ENCODE results near the gene REEP1. TPM values are rescaled to one million over a fixed set of nuclear protein-coding genes. Genes with fewer than 3 reads are reported as not detected.

Gene REEP1
- polyA plus RNA-seq (2012; ENCODE audit: insufficient read depth, insufficient read length) = 6.6 TPM

DNA sequence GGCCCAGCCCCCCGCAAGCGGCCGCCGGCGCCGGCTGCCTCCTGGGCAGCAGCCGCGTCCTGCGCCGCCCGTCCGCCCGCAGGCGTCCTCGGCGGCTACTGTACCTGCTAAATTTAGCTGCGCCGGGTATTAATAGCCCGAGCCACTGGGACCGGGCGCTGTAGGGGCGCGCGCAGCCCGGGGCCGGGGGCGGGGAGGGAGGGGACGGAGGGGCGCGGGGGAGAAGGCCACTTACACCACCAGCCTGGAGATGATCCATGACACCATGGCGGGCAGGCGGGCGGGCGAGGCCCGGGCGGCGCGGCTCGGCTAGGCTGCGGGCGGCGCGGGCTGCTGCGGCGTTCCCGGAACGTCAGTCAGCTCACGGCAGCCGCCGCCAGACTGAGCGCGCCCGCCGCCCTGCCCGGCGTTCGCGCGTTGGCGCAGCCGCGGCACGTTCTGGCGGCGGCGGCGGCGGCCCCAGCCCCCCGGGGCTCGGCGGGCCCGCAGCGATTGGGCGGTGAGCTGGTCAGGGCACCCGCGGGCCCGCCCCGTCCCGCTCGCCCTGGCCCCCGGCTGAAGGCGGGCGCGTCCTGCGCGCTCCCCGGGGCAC lies at the start of gene REEP1:
REEP1 (minus strand) TSS at position 383 of the 592 bp plus-strand sequence; CDS start at position 267, 116 bp downstream.
- H3K4me3 ChIP-seq (ENCODE audit: low read length) = peak within 1 kb of the TSS; percentile 4
- DNase-seq (ENCODE audit: low read depth, low spot score) = no peak

DNA sequence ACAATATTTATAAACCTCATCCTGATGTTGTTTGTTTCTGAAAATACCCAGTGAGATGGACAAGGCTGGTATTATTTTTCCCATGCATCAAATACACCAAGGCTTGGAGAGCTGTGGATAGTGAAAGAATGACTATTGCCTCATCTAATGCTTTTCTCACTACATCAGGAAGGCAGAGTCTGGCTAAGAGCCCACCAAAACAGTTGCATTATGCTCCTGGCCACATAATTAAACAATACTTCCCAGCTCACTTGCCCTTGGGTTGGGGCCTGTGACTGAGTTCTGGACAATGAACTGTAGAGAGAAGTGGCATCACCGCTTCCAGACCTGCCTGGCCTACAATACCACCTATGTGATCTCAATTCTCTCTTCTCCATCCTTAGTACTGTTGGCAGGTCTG lies 46.4 kb upstream of the REEP1 start:
- no peak overlapping the region for H3K4me3 ChIP-seq (ENCODE audit: low read length)
- DNase-seq (ENCODE audit: low read depth, low spot score) = no peak

DNA sequence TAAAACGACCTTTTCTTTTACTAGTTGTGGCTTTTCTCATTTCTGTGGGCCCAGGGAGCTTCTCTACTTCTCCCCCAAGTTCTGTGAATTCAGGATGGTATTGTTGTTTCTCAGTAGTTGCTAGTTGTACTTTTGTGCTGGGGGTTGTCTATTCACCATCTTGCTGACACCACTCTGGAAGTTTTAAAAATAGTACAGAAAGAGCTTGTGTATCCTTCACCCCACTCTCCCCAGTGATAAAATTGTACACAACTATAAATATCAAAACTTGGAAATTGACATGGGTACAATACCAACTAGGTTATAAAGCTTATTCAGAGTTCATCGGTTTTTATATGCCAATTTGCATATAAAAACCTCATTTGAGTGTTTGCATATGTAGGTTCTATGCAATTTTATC lies 45.3 kb upstream of the REEP1 start:
- H3K4me3 ChIP-seq (ENCODE audit: low read length) = no peak overlapping the region
- no peak for DNase-seq (ENCODE audit: low read depth, low spot score)

DNA sequence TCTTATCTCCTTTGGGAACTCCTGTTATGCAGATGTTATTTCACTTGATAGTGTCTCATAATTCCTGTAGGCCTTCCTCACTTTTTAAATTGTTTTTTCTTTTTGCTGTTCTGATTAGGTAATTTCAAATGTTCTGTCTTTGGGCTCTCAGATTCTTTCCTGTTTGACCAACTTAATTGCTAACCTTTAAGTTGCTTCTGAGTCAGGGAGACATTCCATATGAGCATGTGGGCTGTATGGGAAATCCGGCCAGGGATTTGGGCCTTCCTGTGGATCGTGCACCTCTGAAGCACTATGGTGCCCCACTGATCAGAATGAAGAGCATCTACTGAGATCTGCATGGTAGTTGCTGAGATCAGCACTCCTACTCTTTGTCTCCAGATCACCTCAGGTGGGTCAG lies 44.7 kb upstream of the REEP1 start:
- DNase-seq (ENCODE audit: low read depth, low spot score) = no peak
- no peak overlapping the region for H3K4me3 ChIP-seq (ENCODE audit: low read length)

GRCh38 chr2:86378469-86378868 lies 41.0 kb upstream of the REEP1 start:
- no peak overlapping the region for H3K4me3 ChIP-seq (ENCODE audit: low read length)
- DNase-seq (ENCODE audit: low read depth, low spot score) = no peak

GRCh38 chr2:86375623-86376022 lies 38.2 kb upstream of the REEP1 start:
- no peak for DNase-seq (ENCODE audit: low read depth, low spot score)
- H3K4me3 ChIP-seq (ENCODE audit: low read length) = no peak overlapping the region

- no peak overlapping the region for H3K4me3 ChIP-seq (ENCODE audit: low read length)
- no peak for DNase-seq (ENCODE audit: low read depth, low spot score)
Measured at GRCh38 chr2:86372641-86373502, 35.4 kb upstream of the REEP1 start.

DNA sequence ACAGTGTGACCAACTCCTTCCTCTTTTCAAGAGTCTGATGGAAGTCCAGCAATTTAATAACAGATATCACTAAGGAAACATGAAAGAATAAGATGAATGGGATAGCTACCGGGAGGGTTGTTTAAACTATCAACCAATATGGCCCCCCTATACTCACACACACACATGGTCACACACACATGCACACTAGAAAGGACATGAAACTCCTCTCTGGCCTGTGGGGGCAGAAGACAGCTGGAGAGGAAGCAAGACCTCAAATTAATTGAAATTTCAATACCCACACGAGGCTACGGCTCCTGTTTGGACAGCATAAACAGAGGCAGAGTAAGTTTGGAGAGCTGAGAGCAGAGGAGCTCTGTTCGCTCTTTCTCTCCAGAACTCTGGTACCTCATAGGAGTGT lies 34.7 kb upstream of the REEP1 start:
- no peak for DNase-seq (ENCODE audit: low read depth, low spot score)
- no peak overlapping the region for H3K4me3 ChIP-seq (ENCODE audit: low read length)

DNA sequence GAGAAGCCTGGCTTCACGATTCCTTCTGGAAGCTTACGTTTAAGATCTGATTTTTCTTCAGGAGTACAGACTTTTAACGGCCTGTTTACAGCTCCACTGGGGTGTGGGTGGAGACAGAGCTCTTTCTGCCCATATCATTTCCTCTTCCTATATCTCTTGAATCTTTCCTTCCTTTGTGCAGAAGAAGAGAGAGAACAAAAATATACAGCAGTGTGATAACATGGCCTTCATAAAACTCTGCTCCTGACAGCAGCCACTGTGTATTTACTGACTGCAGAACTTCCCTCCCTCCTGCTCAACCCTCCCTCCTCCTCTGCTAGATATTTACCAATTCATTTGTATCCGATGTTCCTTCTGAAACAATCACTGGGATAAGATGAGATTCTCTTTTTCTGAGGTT lies 34.1 kb upstream of the REEP1 start:
- DNase-seq (ENCODE audit: low read depth, low spot score) = no peak
- H3K4me3 ChIP-seq (ENCODE audit: low read length) = no peak overlapping the region

DNA sequence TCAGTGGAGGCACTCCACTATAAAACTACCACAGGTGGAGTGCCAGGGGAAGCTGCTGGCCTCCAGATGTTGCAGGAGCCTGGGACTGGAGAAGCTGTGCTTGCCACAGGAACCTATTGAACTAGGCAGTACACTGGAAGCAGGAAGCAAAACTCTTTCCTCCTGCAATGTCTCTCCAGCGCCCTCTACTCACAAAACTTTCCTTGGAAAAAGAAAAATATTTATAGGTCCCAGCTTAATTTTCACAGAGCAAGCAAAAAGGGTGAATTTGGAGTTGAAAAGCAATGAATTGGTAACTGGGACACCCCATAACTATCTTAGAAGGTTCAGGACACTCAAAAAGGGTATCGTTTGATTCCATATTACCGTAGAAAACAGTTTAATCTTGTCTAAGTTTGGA lies 33.2 kb upstream of the REEP1 start:
- no peak overlapping the region for H3K4me3 ChIP-seq (ENCODE audit: low read length)
- DNase-seq (ENCODE audit: low read depth, low spot score) = no peak

- DNase-seq (ENCODE audit: low read depth, low spot score) = peak; percentile 35
- no peak overlapping the region for H3K4me3 ChIP-seq (ENCODE audit: low read length)
Measured at GRCh38 chr2:86368161-86368824, 30.9 kb upstream of the REEP1 start.

- no peak overlapping the region for H3K4me3 ChIP-seq (ENCODE audit: low read length)
- no peak for DNase-seq (ENCODE audit: low read depth, low spot score)
Measured at GRCh38 chr2:86367499-86367777, 30.0 kb upstream of the REEP1 start.

GRCh38 chr2:86366651-86367498 lies 29.4 kb upstream of the REEP1 start:
- DNase-seq (ENCODE audit: low read depth, low spot score) = no peak
- no peak overlapping the region for H3K4me3 ChIP-seq (ENCODE audit: low read length)

GRCh38 chr2:86364894-86365293 lies 27.5 kb upstream of the REEP1 start:
- no peak for DNase-seq (ENCODE audit: low read depth, low spot score)
- no peak overlapping the region for H3K4me3 ChIP-seq (ENCODE audit: low read length)

- DNase-seq (ENCODE audit: low read depth, low spot score) = no peak
- H3K4me3 ChIP-seq (ENCODE audit: low read length) = no peak overlapping the region
Measured at GRCh38 chr2:86360776-86361175, 23.4 kb upstream of the REEP1 start.

DNA sequence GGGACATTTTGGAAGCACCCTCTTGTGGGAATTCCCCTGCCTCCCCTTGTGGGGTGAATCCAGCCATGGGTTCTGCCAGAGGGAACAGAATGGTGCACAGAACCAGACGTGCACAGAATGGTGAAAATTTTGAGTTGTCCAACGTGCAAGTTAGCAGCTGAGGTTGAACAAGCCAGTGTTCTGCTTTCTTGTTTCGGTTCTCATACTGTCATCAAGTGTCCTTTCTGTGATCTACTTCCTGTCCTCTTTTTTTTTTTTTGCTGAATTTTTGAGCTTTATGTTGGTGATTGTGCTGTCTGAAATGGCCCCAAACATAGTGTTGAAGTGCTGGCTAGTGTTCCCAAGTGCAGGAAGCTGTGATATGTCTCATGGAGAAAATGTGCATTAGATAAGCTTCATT lies 21.5 kb upstream of the REEP1 start:
- H3K4me3 ChIP-seq (ENCODE audit: low read length) = no peak overlapping the region
- DNase-seq (ENCODE audit: low read depth, low spot score) = no peak

GRCh38 chr2:86357392-86357963 lies 20.1 kb upstream of the REEP1 start:
- no peak for DNase-seq (ENCODE audit: low read depth, low spot score)
- no peak overlapping the region for H3K4me3 ChIP-seq (ENCODE audit: low read length)

DNA sequence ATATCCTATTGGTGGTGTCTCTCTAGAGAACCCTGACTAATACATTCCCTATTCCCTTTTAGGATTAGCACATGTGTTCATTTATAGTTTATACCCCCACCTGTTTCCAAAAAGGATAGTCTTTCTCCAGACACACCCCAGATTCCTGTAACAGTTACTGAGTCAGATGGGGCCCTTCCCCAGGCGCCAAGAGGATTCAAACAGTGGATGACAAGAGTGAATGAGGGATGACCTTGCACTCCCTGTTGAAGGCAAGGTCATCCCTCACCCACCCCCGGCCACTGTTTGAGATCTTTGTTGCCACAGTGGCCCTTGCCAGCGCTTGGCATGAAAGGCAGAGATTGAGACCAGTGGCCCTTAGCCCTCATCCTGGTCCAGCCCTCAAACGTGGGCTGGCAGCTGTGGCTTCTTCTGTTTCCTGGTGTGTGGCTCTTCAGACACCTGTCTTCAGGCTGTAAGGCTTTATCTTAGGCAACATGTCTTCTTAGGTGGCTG lies 15.3 kb upstream of the REEP1 start:
- no peak for DNase-seq (ENCODE audit: low read depth, low spot score)
- H3K4me3 ChIP-seq (ENCODE audit: low read length) = no peak overlapping the region

DNA sequence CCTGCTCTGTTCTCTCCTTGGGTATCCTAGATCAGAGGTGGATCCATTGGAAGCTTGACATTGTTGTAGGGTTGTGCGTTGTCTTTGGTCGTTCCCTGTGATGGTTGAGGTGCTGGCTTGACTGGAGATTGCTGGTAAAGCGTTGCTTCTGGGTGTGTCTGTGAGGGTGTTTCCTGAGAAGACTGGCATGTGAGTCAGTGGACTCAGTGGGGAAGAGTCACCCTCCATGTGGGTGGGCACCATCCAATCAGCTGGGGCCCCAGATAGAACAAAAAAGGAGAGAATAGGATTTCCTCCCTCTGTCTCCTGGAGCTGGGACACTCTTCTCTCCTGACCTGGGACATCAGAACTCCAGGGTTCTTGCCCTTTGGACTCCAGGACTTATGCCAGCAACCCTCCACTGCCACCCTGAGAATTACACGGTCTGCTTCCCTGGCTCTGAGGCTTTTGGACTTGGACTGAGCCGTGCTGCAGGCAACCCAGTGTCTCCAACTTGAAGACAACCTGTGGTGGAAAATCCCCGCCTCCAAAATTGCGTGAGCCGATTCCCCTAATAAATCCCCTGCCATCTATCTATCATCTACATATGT lies 14.8 kb upstream of the REEP1 start:
- H3K4me3 ChIP-seq (ENCODE audit: low read length) = no peak overlapping the region
- DNase-seq (ENCODE audit: low read depth, low spot score) = no peak

All from Jurkat, Clone E6-1 (cell line).